ENCODE measurements around the gene NFATC3. TPM values are rescaled to one million over a fixed set of nuclear protein-coding genes. Genes with fewer than 3 reads are reported as not detected.

The NFATC3 gene
- total RNA-seq, 8 experiments from 2014 or later = 14.0 to 27.0 (median 19.1) TPM

GRCh38 chr16:68235887-68236136, 150.6 kb downstream of the NFATC3 start, which contains the start of gene ESRP2:
ESRP2 (minus strand) TSS chr16:68236127; CDS start chr16:68236045, 82 bp downstream.
- peaks cover 0 to 21% of the 10 kb centered on the region in 2 donors for H3K4me1 ChIP-seq (replicated peaks in 1 of 2)
- WGBS, 10 experiments = 0 to 2% methylated on average over 4 to 11 of the region's 36 CpGs; no CpG with 5 or more reads in 8 of the 10 experiments
- peak within 1 kb of the TSS in 1 of 2 donors; percentile 49 for H3K27ac ChIP-seq
- no peak for ATAC-seq (replicated peaks in 6 of 8)
- in situ Hi-C loops (cut with MboI; ENCODE audit: low pct_unique_long_range_greater_than_20kb in 2 of 9, low sequenced_read_pairs in 9 of 9, unreplicated experiment in 9 of 9) = no loop called here
- H3K4me3 ChIP-seq = peak within 1 kb of the TSS; percentile 32 to 41 (median 37)

DNA sequence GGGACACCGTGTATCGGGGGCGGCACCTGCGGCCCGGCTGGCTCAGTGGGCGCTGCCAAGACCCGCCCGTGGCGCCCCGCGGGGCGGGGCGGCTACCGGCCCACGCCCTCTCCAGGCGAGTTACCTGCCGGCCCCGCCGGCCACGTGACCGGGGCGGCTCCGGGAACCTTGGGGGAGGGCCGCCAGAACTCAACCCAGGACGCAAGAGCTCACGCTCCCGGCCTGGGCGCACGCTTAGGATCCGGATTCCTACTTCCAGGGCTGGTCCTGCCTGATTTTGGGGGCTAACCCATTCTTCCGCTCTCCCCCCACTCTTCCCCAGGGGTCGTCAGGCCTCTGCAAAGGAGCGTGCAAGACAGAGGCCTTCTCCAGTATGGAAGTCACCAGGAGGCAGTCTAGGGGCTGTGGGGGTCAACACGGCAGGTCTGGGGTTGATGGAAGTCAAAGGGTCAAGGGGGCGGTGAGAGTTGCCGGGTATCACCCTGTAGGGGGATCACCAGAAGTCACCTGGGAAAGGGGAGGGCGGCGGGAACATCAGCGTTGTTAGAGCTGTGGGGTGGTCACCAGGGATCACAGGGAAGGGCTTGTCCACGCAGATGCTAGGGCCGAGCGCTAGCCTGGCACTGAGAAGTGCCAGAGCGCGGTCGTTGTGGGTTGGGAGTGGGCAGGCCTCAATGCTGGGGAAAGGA, 151.1 kb downstream of the NFATC3 start:
- H3K27ac ChIP-seq = no peak overlapping the region
- ATAC-seq (replicated peaks in 6 of 8) = no peak
- peak overlapping the region in 2 of 5 donors; percentile 39 to 41 for H3K4me3 ChIP-seq
- in situ Hi-C loops (cut with MboI; ENCODE audit: low pct_unique_long_range_greater_than_20kb in 2 of 9, low sequenced_read_pairs in 9 of 9, unreplicated experiment in 9 of 9) = no loop called here
- peaks cover 0 to 21% of the 10 kb centered on the region in 2 donors for H3K4me1 ChIP-seq (replicated peaks in 1 of 2)
- WGBS, 10 experiments = 0 to 90% (median 50%) methylated on average over 1 to 6 of the region's 45 CpGs; no CpG with 5 or more reads in 7 of the 10 experiments

DNA sequence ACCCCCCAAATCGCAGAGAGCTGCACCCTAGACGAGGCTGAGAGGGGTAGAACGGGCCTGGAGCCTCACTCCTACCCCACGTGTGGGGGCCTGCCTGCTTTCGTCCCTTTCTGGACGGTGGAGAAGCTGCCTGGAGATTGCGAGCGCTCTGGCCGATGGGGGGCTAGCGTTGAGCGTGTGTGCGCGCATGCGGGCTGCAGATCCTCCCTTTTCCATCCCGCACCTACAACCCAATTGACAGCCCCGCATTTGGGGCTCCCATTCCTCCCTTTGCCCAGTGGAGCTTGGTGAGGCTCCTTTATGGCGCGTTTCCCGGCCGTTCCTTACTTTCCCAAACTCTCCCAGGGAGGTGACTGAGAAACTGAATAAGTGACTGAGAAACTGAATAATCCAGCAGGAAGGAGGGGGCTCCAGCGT, 151.7 kb downstream of the NFATC3 start:
- H3K4me1 ChIP-seq (replicated peaks in 1 of 2) = peaks cover 0 to 21% of the 10 kb centered on the region in 2 donors
- 0 to 40% (median 24%) methylated on average over 1 to 12 of the region's 21 CpGs; no CpG with 5 or more reads in 4 of the 10 experiments for WGBS, 10 experiments
- in situ Hi-C loops (cut with MboI; ENCODE audit: low pct_unique_long_range_greater_than_20kb in 2 of 9, low sequenced_read_pairs in 9 of 9, unreplicated experiment in 9 of 9) = no loop called here
- peak in 1 of 8 experiments; percentile 1 for ATAC-seq (replicated peaks in 6 of 8)
- peak overlapping the region; percentile 32 to 41 (median 37) for H3K4me3 ChIP-seq
- peak overlapping the region in 1 of 2 donors; percentile 49 for H3K27ac ChIP-seq

- in situ Hi-C loops (cut with MboI; ENCODE audit: low pct_unique_long_range_greater_than_20kb in 2 of 9, low sequenced_read_pairs in 9 of 9, unreplicated experiment in 9 of 9) = no loop called here
- H3K27ac ChIP-seq = peak overlapping the region in 1 of 2 donors; percentile 74
- peaks cover 0 to 21% of the 10 kb centered on the region in 2 donors for H3K4me1 ChIP-seq (replicated peaks in 1 of 2)
- H3K4me3 ChIP-seq = peak overlapping the region; percentile 32 to 41 (median 37)
- peak; percentile 84 to 94 (median 92) for ATAC-seq (replicated peaks in 6 of 8)
- 0 to 15% (median 2%) methylated on average over 2 to 11 of the region's 72 CpGs; no CpG with 5 or more reads in 4 of the 10 experiments for WGBS, 10 experiments
These were observed 152.3 kb downstream of the NFATC3 start for GRCh38 chr16:68237243-68238028.

- WGBS, 10 experiments = 23 to 70% (median 35%) methylated on average over 2 to 20 of the region's 20 CpGs; no CpG with 5 or more reads in 4 of the 10 experiments
- no peak for ATAC-seq (replicated peaks in 6 of 8)
- Histone ChIP-seq H3K4me3 (peak overlapping the region; percentile 32 to 41 (median 37)), H3K27ac (peak overlapping the region in 1 of 2 donors; percentile 74), H3K4me1 (replicated peaks in 1 of 2) (peaks cover 0 to 18% of the 10 kb centered on the region in 2 donors)
- in situ Hi-C loops (cut with MboI; ENCODE audit: low pct_unique_long_range_greater_than_20kb in 2 of 9, low sequenced_read_pairs in 9 of 9, unreplicated experiment in 9 of 9) = no loop called here
These were observed 152.8 kb downstream of the NFATC3 start for GRCh38 chr16:68238029-68238345.

DNA sequence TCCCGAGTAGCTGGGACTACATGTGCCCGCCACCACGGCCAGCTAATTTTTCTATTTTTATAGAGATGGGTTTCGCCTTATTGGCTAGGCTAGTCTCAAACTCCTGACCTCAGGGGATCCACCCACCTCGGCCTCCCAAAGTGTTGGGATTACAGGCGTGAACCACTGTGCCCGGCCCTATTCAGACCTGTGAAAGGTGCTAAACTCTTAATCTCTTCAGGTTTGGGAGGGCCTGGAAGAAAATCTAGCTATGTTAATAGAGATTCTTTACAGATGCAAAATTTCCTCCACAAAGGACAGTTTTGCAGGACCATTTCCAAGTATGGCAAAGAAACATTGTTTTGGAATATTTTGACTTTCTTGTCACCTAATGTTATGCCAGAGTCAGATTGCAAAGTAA, 156.9 kb downstream of the NFATC3 start:
- in situ Hi-C loops (cut with MboI; ENCODE audit: low pct_unique_long_range_greater_than_20kb in 2 of 9, low sequenced_read_pairs in 9 of 9, unreplicated experiment in 9 of 9) = no loop called here
- peaks cover 6 to 15% of the 10 kb centered on the region in 2 donors for H3K4me1 ChIP-seq (replicated peaks in 1 of 2)
- no peak overlapping the region for H3K4me3 ChIP-seq
- H3K27ac ChIP-seq = no peak overlapping the region
- ATAC-seq (replicated peaks in 6 of 8) = no peak
- WGBS, 10 experiments = 64 to 100% (median 80%) methylated on average over 2 to 5 of the region's 7 CpGs; no CpG with 5 or more reads in 3 of the 10 experiments

- ATAC-seq (replicated peaks in 6 of 8) = no peak
- WGBS, 10 experiments = 66 to 100% (median 81%) methylated on average over 1 to 6 of the region's 9 CpGs; no CpG with 5 or more reads in 4 of the 10 experiments
- no peak overlapping the region for H3K27ac ChIP-seq
- no peak overlapping the region for H3K4me3 ChIP-seq
- peaks cover 6 to 10% of the 10 kb centered on the region in 2 donors for H3K4me1 ChIP-seq (replicated peaks in 1 of 2)
- in situ Hi-C loops (cut with MboI; ENCODE audit: low pct_unique_long_range_greater_than_20kb in 2 of 9, low sequenced_read_pairs in 9 of 9, unreplicated experiment in 9 of 9) = no loop called here
These were observed 158.0 kb downstream of the NFATC3 start for GRCh38 chr16:68242926-68243858.

DNA sequence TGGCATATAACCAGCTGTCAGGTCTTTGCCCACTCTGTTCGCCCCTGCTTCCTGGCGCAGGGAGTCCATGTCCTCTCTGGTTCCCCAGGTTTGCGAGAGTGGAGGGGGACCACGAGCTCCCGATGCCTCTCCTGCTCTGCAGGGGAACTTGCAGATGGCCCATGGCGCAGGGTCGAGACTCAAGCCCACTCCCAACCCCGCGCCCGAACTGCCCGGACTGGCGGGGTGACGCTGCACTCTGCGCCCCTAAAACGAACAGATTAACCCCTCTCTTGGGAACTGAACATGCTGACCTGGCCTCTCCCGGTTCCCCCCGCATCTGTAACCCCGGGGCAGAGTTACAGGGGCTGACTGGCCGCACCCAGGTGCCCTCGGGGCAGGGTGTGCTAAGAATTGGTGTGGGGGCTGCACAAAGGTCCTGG, 159.3 kb downstream of the NFATC3 start:
- Histone ChIP-seq H3K4me1 (replicated peaks in 1 of 2) (peaks cover 6 to 9% of the 10 kb centered on the region in 2 donors), H3K27ac (no peak overlapping the region), H3K4me3 (peak overlapping the region; percentile 63 to 98 (median 94))
- in situ Hi-C loops (cut with MboI; ENCODE audit: low pct_unique_long_range_greater_than_20kb in 2 of 9, low sequenced_read_pairs in 9 of 9, unreplicated experiment in 9 of 9) = no loop called here
- 5 to 13% (median 13%) methylated on average over 3 to 9 of the region's 20 CpGs; no CpG with 5 or more reads in 7 of the 10 experiments for WGBS, 10 experiments
- no peak for ATAC-seq (replicated peaks in 6 of 8)

- Histone ChIP-seq H3K4me3 (peak within 1 kb of the TSS; percentile 63 to 98 (median 94)), H3K27ac (no peak within 1 kb of the TSS), H3K4me1 (replicated peaks in 1 of 2) (peaks cover 6 to 9% of the 10 kb centered on the region in 2 donors)
- in situ Hi-C loops (cut with MboI; ENCODE audit: low pct_unique_long_range_greater_than_20kb in 2 of 9, low sequenced_read_pairs in 9 of 9, unreplicated experiment in 9 of 9) = no loop called here
- WGBS, 10 experiments = 0 to 7% (median 6%) methylated on average over 3 to 6 of the region's 75 CpGs; no CpG with 5 or more reads in 7 of the 10 experiments
- peak; percentile 86 to 98 (median 94) for ATAC-seq (replicated peaks in 6 of 8)
These were observed 160.0 kb downstream of the NFATC3 start, which contains the start of gene PLA2G15 for GRCh38 chr16:68244903-68245853. PLA2G15 (plus strand) TSS chr16:68245373; CDS start chr16:68245427, 54 bp downstream.

DNA sequence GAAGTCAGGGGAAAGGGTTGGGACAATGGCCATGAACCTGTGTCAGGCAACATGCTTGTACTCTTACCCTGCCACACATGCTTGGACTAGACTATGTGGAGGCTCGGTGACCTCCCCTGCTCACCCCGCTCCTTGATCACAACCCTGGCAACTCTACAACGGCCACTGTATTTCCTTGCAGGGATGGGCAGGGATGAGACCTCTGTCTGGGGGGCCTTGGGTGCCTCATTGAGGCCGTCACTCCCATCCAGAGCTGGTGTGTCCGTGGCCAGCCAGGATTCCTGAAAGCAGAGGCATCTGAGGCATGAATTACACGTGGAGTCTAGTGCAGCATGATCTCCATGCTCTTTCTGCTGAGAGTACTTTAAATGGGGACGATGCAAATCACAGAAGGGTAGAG, 161.0 kb downstream of the NFATC3 start:
- ATAC-seq (replicated peaks in 6 of 8) = no peak
- Histone ChIP-seq H3K4me3 (peak overlapping the region; percentile 63 to 98 (median 94)), H3K4me1 (replicated peaks in 1 of 2) (peaks cover 6 to 9% of the 10 kb centered on the region in 2 donors), H3K27ac (no peak overlapping the region)
- WGBS, 10 experiments = 20 to 92% (median 70%) methylated on average over 1 to 4 of the region's 7 CpGs; no CpG with 5 or more reads in 3 of the 10 experiments
- in situ Hi-C loops (cut with MboI; ENCODE audit: low pct_unique_long_range_greater_than_20kb in 2 of 9, low sequenced_read_pairs in 9 of 9, unreplicated experiment in 9 of 9) = no loop called here

DNA sequence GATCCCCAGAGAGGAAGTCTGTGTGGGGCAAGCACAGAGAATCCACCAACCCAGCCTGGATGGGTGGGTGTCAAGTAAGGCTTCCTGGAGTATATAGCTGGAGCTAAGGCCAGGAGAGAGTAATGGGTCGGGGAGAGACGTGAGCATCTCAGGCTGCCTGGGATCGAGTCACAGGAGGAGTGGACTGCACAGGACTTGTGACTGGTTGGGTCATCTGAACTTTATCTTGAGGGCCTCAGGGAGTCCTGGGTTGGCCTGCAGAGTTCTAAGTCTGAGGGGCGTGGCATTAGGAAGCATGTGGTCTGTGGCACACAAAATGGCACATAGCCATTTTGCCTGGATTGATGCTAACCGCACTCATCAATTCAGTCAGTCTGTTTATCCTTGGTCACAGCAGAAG, 161.5 kb downstream of the NFATC3 start:
- 43 to 100% (median 84%) methylated on average over 1 to 2 of the region's 5 CpGs; no CpG with 5 or more reads in 6 of the 10 experiments for WGBS, 10 experiments
- in situ Hi-C loops (cut with MboI; ENCODE audit: low pct_unique_long_range_greater_than_20kb in 2 of 9, low sequenced_read_pairs in 9 of 9, unreplicated experiment in 9 of 9) = no loop called here
- peak in 2 of 8 experiments; percentile 11 to 27 for ATAC-seq (replicated peaks in 6 of 8)
- H3K27ac ChIP-seq = no peak overlapping the region
- no peak overlapping the region for H3K4me3 ChIP-seq
- H3K4me1 ChIP-seq (replicated peaks in 1 of 2) = peaks cover 6 to 9% of the 10 kb centered on the region in 2 donors
